Nephron progenitor cell (in vitro differentiated cells): ENCODE results near the gene SYNGAP1.

Experiments used
- DNase-seq: peaks from one replicate; pipeline ENCODE4 v3.0.0; 2021
- H3K27ac Mint-ChIP-seq: 2 replicates; pipeline ENCODE4 v1.8.0; 2021; ENCODE audit warnings: mild to moderate bottlenecking, moderate library complexity, mixed read lengths
- H3K27me3 Mint-ChIP-seq: 2 replicates; pipeline ENCODE4 v1.8.0; 2021; ENCODE audit warnings: mild to moderate bottlenecking, low read depth, mixed read lengths; ENCODE audit not compliant: poor library complexity
- H3K36me3 Mint-ChIP-seq: 2 replicates; pipeline ENCODE4 v1.8.0; 2021; ENCODE audit warnings: low read depth, mixed read lengths
- H3K4me1 Mint-ChIP-seq: 2 replicates; pipeline ENCODE4 v1.8.0; 2021; ENCODE audit warnings: mixed read lengths
- H3K4me3 Mint-ChIP-seq: 2 replicates; pipeline ENCODE4 v1.8.0; 2021; ENCODE audit warnings: mild to moderate bottlenecking, moderate library complexity, mixed read lengths
- H3K9me3 Mint-ChIP-seq: 2 replicates; pipeline ENCODE4 v1.8.0; 2021; ENCODE audit warnings: mild to moderate bottlenecking, moderate library complexity, mixed read lengths
- TF ChIP-seq, protein P1 (sequence below): fragments of 200-600 bp; sonication (generic); IDR thresholded peaks from 2 replicates; pipeline ENCODE4 v1.5.0; 2021; ENCODE audit warnings: antibody characterized with exemption

Gene SYNGAP1

GRCh38 chr6:33390767-33391277 lies 29.0 kb upstream of the SYNGAP1 start:
- no peak for DNase-seq
- peak overlapping the region; percentile 95 for H3K27ac Mint-ChIP-seq
- H3K27me3 Mint-ChIP-seq = no peaks in the 10 kb centered on the region
- peaks cover 51% of the 10 kb centered on the region for H3K4me1 Mint-ChIP-seq
- H3K9me3 Mint-ChIP-seq = peaks cover 4% of the 10 kb centered on the region
- H3K36me3 Mint-ChIP-seq = peaks cover 16% of the 10 kb centered on the region
- TF ChIP-seq, protein P1, sequence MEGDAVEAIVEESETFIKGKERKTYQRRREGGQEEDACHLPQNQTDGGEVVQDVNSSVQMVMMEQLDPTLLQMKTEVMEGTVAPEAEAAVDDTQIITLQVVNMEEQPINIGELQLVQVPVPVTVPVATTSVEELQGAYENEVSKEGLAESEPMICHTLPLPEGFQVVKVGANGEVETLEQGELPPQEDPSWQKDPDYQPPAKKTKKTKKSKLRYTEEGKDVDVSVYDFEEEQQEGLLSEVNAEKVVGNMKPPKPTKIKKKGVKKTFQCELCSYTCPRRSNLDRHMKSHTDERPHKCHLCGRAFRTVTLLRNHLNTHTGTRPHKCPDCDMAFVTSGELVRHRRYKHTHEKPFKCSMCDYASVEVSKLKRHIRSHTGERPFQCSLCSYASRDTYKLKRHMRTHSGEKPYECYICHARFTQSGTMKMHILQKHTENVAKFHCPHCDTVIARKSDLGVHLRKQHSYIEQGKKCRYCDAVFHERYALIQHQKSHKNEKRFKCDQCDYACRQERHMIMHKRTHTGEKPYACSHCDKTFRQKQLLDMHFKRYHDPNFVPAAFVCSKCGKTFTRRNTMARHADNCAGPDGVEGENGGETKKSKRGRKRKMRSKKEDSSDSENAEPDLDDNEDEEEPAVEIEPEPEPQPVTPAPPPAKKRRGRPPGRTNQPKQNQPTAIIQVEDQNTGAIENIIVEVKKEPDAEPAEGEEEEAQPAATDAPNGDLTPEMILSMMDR = no peak
- peak overlapping the region; percentile 91 for H3K4me3 Mint-ChIP-seq

DNA sequence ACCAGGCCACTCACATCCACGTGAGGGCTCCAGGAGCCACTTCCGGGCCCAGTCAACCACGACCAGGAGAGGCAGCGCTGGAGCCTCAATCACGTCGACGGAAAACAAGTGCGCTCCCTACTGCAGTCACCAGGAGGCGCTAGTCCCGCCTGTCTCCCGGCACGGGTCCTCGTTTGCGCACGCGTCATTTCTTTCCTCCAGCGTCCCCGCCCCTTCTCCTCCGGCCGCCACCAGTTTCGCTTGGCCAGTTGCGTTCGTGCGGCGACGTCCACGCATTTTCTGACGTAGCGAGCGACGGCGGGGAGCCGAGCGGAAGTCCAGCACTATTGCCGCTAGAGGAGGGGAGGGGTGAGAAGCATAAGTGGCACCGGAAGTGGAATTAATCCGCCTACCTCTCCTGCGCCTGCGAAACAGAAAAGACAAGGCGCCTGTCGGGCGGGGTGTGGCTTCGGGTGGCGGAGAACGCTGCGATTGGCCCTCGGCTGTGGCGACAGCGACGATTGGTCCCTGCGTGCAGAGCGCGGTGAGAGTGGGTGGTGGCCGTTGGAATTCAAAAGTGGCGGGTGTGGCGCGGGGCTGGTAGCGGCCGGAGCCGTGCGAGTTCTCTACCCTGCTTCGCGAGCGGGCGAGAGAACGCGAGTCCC lies 28.5 kb upstream of the SYNGAP1 start, which contains the start of gene KIFC1:
KIFC1 (plus strand) TSS at position 546 of the 644 bp plus-strand sequence. CDS start 163 bp downstream, outside the sequence.
- peaks cover 20% of the 10 kb centered on the region for H3K36me3 Mint-ChIP-seq
- no peaks in the 10 kb centered on the region for H3K27me3 Mint-ChIP-seq
- TF ChIP-seq, protein P1 = peak; percentile 95
- DNase-seq = peak; percentile 99
- H3K4me1 Mint-ChIP-seq = peaks cover 56% of the 10 kb centered on the region
- H3K4me3 Mint-ChIP-seq = peak within 1 kb of the TSS; percentile 91
- peaks cover 4% of the 10 kb centered on the region for H3K9me3 Mint-ChIP-seq
- peak within 1 kb of the TSS; percentile 95 for H3K27ac Mint-ChIP-seq

DNA sequence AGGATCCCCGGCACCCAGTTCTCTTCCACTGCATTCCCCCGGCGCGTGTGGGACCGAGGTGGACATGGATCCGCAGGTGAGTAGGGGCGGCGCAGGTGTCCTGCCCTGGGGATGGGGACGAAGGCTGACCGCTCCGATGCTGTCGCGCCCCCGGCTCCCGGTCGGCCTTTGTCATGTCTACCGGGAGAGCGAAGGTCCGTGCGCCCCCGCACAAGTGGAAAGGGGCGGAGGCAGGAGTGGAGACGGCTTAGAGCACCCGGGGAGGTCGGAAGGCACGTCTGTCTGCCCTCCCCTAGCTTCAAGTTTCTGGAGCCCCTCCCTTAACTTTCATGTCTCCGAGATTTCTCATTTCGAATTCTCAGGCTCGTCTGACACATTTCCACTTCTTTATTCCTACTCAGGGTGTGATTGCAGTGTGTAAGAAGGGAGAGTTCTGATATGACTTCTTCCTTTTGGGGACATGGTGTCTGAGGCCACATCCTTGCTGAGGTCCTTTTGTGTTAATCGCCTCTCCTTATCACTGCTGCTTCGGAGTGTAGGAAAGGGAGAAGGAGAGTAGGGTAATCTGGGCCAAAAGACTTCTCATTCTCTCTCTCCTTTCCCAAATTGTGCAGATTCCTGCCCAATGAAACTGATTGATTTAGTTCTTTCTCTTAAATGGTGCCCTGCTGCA lies 27.8 kb upstream of the SYNGAP1 start:
- Mint-ChIP-seq H3K27ac (peak overlapping the region; percentile 80), H3K4me1 (peaks cover 52% of the 10 kb centered on the region), H3K4me3 (peak overlapping the region; percentile 91), H3K36me3 (peaks cover 20% of the 10 kb centered on the region), H3K27me3 (no peaks in the 10 kb centered on the region), H3K9me3 (peaks cover 4% of the 10 kb centered on the region)
- TF ChIP-seq, protein P1 = no peak
- DNase-seq = no peak

DNA sequence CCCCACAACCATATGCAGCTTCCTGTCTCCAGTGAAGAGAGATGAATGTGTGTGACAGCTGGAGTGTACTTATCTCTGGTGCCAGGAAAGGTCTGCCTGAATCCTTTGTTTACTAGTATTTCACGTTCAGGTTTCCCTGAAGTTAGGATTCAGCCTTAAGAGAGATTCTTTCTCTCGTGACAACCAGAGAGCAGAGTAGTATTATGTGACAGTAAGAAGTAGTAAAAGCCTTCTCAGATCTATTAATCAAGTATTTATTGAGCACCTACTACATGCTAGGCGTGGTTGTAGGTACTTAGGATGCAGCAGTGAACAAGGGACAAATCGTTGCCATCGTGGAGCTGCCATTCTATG lies 27.3 kb upstream of the SYNGAP1 start:
- TF ChIP-seq, protein P1 = no peak
- H3K27ac Mint-ChIP-seq = peak overlapping the region; percentile 80
- H3K27me3 Mint-ChIP-seq = no peaks in the 10 kb centered on the region
- DNase-seq = no peak
- peaks cover 55% of the 10 kb centered on the region for H3K4me1 Mint-ChIP-seq
- H3K9me3 Mint-ChIP-seq = peaks cover 4% of the 10 kb centered on the region
- H3K36me3 Mint-ChIP-seq = peaks cover 23% of the 10 kb centered on the region
- peak overlapping the region; percentile 91 for H3K4me3 Mint-ChIP-seq

DNA sequence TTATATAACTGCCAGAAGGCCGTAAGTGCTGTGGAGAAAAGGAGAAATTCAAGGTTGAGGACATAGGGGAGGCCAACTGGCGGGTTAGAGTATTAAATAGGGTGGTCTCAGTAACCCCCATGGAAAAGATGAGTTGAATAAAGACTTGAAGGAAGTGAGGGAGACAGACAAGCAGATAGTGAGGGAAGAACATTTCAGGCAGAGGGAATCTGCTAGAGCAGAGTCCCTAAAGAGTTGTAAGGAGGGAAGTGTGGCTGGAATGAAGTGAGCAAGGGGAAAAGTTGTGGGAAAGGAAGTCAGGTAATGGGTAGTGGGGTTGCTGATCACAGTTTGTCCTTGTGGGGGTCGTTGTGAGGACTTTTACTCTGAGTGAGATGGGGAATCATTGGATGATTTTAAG lies 26.9 kb upstream of the SYNGAP1 start:
- TF ChIP-seq, protein P1 = no peak
- Mint-ChIP-seq H3K27ac (peak overlapping the region; percentile 80), H3K9me3 (peaks cover 4% of the 10 kb centered on the region), H3K27me3 (no peaks in the 10 kb centered on the region), H3K4me3 (peak overlapping the region; percentile 91), H3K4me1 (peaks cover 57% of the 10 kb centered on the region), H3K36me3 (peaks cover 27% of the 10 kb centered on the region)
- no peak for DNase-seq
